ENCODE measurements around the gene PKP2. TPM values are rescaled to one million over a fixed set of nuclear protein-coding genes. Genes with fewer than 3 reads are reported as not detected.

The PKP2 gene
- total and polyA plus RNA-seq, 2 donors (not counting 1 experiment from before 2014, with no cell fraction given) = under 0.01 to 0.15 TPM

DNA sequence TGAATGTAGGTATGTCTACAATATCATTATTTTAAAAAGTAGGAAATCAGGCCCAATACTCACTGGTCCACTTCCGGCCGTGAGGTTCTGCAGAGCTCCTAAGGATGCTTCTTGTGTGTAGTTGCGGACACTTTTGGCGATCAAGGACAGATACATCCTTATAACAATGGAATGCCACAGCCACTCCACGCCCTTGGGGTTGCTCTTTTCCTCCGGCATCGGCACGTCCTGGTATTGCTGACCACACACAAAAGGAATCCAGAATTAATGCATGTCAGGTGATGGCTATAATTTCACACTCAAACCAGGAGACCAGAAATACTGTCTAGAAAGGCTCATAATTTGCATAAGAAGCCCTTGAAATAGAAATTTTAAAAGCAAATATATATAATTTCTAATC lies 75.3 kb downstream of the PKP2 start:
- H3K9me3 ChIP-seq (ENCODE audit: control insufficient read depth, insufficient read depth, low read depth, low read length) = no peaks in the 10 kb centered on the region
- H3K4me3 ChIP-seq (replicated peaks in 1 of 4; ENCODE audit: control extremely low read depth in 1 of 4, insufficient read depth in 1 of 4, low read depth in 3 of 4, low read length in 4 of 4) = no peak overlapping the region
- TF ChIP-seq, protein P1, sequence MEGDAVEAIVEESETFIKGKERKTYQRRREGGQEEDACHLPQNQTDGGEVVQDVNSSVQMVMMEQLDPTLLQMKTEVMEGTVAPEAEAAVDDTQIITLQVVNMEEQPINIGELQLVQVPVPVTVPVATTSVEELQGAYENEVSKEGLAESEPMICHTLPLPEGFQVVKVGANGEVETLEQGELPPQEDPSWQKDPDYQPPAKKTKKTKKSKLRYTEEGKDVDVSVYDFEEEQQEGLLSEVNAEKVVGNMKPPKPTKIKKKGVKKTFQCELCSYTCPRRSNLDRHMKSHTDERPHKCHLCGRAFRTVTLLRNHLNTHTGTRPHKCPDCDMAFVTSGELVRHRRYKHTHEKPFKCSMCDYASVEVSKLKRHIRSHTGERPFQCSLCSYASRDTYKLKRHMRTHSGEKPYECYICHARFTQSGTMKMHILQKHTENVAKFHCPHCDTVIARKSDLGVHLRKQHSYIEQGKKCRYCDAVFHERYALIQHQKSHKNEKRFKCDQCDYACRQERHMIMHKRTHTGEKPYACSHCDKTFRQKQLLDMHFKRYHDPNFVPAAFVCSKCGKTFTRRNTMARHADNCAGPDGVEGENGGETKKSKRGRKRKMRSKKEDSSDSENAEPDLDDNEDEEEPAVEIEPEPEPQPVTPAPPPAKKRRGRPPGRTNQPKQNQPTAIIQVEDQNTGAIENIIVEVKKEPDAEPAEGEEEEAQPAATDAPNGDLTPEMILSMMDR (conservative IDR thresholded peaks at IDR 0.05 in 1 of 2, IDR thresholded peaks at IDR 0.05 in 1 of 2; ENCODE audit: low read depth in 1 of 2, low read length in 2 of 2) = no peak
- TF ChIP-seq EZH2 (IDR thresholded peaks at IDR 0.05; ENCODE audit: low read length, missing control alignments) = no peak
- H3K4me1 ChIP-seq (ENCODE audit: control insufficient read depth, extremely low read depth, insufficient read depth, low read length) = no peaks in the 10 kb centered on the region
- H3K9ac ChIP-seq (ENCODE audit: insufficient read depth, low read length) = no peak overlapping the region
- no peaks in the 10 kb centered on the region for H4K20me1 ChIP-seq (ENCODE audit: control insufficient read depth, extremely low read depth, insufficient read depth, low read length)
- H3K36me3 ChIP-seq (ENCODE audit: control insufficient read depth, insufficient read depth, low read length) = no peaks in the 10 kb centered on the region
- H3K4me2 ChIP-seq (ENCODE audit: extremely low read depth, insufficient read depth, low read length) = no peak overlapping the region
- no peak overlapping the region for H2AFZ ChIP-seq (ENCODE audit: low read length)
- no peaks in the 10 kb centered on the region for H3K27me3 ChIP-seq (ENCODE audit: control insufficient read depth, insufficient read depth, low read length)
- H3K27ac ChIP-seq (ENCODE audit: insufficient read depth, low read length) = no peak overlapping the region
- peak in 1 of 2 donors; percentile 48 for DNase-seq (ENCODE audit: low read depth in 2 of 2)
- H3K79me2 ChIP-seq (ENCODE audit: control insufficient read depth, insufficient read depth, low read length) = no peaks in the 10 kb centered on the region

DNA sequence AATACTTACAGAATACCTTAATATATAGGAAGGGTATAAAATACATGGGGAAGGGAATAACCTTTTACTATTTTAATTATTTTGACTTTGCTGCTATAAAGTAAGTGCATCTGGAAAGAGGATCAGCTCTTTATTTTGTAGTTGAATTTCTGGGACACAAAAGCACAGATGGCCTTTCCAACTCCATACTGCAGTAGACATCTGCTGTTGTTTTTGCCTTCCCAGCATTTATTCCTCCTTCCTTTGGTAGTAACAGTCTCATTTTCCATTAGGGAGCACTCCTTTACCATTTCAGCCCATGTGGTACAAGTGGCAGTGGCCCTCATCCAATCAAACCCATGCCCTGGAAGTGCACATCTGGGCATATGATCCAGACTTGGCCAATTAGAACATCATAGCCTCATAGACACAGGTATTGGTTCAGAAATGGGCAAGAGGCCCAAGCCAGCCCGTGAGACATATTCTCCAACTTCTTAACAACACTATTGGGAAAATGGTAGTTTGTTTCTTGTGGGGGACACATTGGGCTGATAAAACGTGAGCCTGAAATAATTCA lies 76.1 kb downstream of the PKP2 start:
- no peak overlapping the region for H3K4me3 ChIP-seq (replicated peaks in 1 of 4; ENCODE audit: control extremely low read depth in 1 of 4, insufficient read depth in 1 of 4, low read depth in 3 of 4, low read length in 4 of 4)
- no peak overlapping the region for H3K4me2 ChIP-seq (ENCODE audit: extremely low read depth, insufficient read depth, low read length)
- H3K4me1 ChIP-seq (ENCODE audit: control insufficient read depth, extremely low read depth, insufficient read depth, low read length) = no peaks in the 10 kb centered on the region
- H3K9ac ChIP-seq (ENCODE audit: insufficient read depth, low read length) = no peak overlapping the region
- no peak for TF ChIP-seq EZH2 (IDR thresholded peaks at IDR 0.05; ENCODE audit: low read length, missing control alignments)
- TF ChIP-seq, protein P1 (conservative IDR thresholded peaks at IDR 0.05 in 1 of 2, IDR thresholded peaks at IDR 0.05 in 1 of 2; ENCODE audit: low read depth in 1 of 2, low read length in 2 of 2) = no peak
- no peaks in the 10 kb centered on the region for H3K9me3 ChIP-seq (ENCODE audit: control insufficient read depth, insufficient read depth, low read depth, low read length)
- H2AFZ ChIP-seq (ENCODE audit: low read length) = no peak overlapping the region
- no peak overlapping the region for H3K27ac ChIP-seq (ENCODE audit: insufficient read depth, low read length)
- DNase-seq (ENCODE audit: low read depth in 2 of 2) = no peak
- no peaks in the 10 kb centered on the region for H4K20me1 ChIP-seq (ENCODE audit: control insufficient read depth, extremely low read depth, insufficient read depth, low read length)
- H3K27me3 ChIP-seq (ENCODE audit: control insufficient read depth, insufficient read depth, low read length) = no peaks in the 10 kb centered on the region
- no peaks in the 10 kb centered on the region for H3K79me2 ChIP-seq (ENCODE audit: control insufficient read depth, insufficient read depth, low read length)
- no peaks in the 10 kb centered on the region for H3K36me3 ChIP-seq (ENCODE audit: control insufficient read depth, insufficient read depth, low read length)

DNA sequence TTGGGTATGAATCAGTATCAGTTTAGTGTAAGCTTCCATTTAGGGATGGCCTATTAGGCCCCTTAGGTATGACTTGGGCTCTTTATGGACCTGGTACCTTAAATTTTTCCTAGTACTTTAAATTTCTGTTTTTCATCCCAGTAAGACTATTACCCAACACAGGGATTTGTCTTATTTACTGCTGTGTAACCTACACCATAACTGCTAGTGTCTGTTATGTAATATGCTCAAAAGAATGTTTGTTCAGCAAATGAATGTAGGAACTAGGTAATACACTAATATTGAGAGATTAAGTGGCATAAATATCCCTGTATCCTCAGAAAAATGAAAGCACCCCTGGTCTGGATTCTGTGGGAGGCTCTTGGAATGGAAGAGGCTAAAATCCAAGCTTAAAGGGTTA lies 77.2 kb downstream of the PKP2 start:
- Histone ChIP-seq H3K4me3 (replicated peaks in 1 of 4; ENCODE audit: control extremely low read depth in 1 of 4, insufficient read depth in 1 of 4, low read depth in 3 of 4, low read length in 4 of 4) (no peak overlapping the region), H3K9me3 (ENCODE audit: control insufficient read depth, insufficient read depth, low read depth, low read length) (no peaks in the 10 kb centered on the region), H3K79me2 (ENCODE audit: control insufficient read depth, insufficient read depth, low read length) (no peaks in the 10 kb centered on the region), H2AFZ (ENCODE audit: low read length) (no peak overlapping the region), H3K9ac (ENCODE audit: insufficient read depth, low read length) (no peak overlapping the region), H3K27ac (ENCODE audit: insufficient read depth, low read length) (no peak overlapping the region), H3K4me1 (ENCODE audit: control insufficient read depth, extremely low read depth, insufficient read depth, low read length) (no peaks in the 10 kb centered on the region), H4K20me1 (ENCODE audit: control insufficient read depth, extremely low read depth, insufficient read depth, low read length) (no peaks in the 10 kb centered on the region), H3K36me3 (ENCODE audit: control insufficient read depth, insufficient read depth, low read length) (no peaks in the 10 kb centered on the region), H3K27me3 (ENCODE audit: control insufficient read depth, insufficient read depth, low read length) (no peaks in the 10 kb centered on the region), H3K4me2 (ENCODE audit: extremely low read depth, insufficient read depth, low read length) (no peak overlapping the region)
- DNase-seq (ENCODE audit: low read depth in 2 of 2) = no peak
- no peak for TF ChIP-seq EZH2 (IDR thresholded peaks at IDR 0.05; ENCODE audit: low read length, missing control alignments)
- TF ChIP-seq, protein P1 (conservative IDR thresholded peaks at IDR 0.05 in 1 of 2, IDR thresholded peaks at IDR 0.05 in 1 of 2; ENCODE audit: low read depth in 1 of 2, low read length in 2 of 2) = no peak

All from fibroblast of lung (primary cell).